Endothelial cell of umbilical vein (primary cell): Measurements from ENCODE around the gene KCNMB3. TPM values are rescaled to one million over a fixed set of nuclear protein-coding genes. Genes with fewer than 3 reads are reported as not detected.

Experiments
- BruUV-seq: library from RNA; stranded (reverse); fragments of 400-500 nt; replicated peaks from 2 replicates; lab custom pipeline; 2021; lab: Mats Ljungman, UMichigan
- CTCF ChIA-PET: fragments of 300-600, 350-600 bp; sonication (Branson Sonifier 250); formaldehyde crosslinking; loops from one replicate; lab custom pipeline; 2021; ENCODE audit warnings: antibody characterized with exemption, inconsistent platforms; lab: Charles Lee
- POLR2A ChIA-PET: fragments of 300-600, 350-600 bp; sonication (Branson Sonifier 250); formaldehyde crosslinking; loops from one replicate; lab custom pipeline; 2021; ENCODE audit warnings: antibody characterized with exemption, inconsistent platforms; lab: Charles Lee
- DNase-seq: peaks from one replicate; pipeline ENCODE4 v3.0.0-alpha.2; 2011; ENCODE audit warnings: low read depth, low spot score
- FAIRE-seq: peaks from 2 replicates; lab custom pipeline; 2011; peaks lifted over from hg19 to GRCh38; lab: Jason Lieb, UNC
- H2AFZ ChIP-seq: 2 replicates; pipeline ENCODE4 v1.6.0; 2012; ENCODE audit warnings: low read depth, low read length, control low read depth, inconsistent platforms
- H3K27ac ChIP-seq: 2 replicates; pipeline ENCODE4 v1.5.1; 2011; ENCODE audit warnings: low read depth, mild to moderate bottlenecking, control low read depth, low read length, moderate library complexity; ENCODE audit not compliant: insufficient read depth
- H3K27me3 ChIP-seq, 2 experiments: 2 replicates each; pipeline versions ENCODE4 v1.6.0 to v1.6.1; 2011; ENCODE audit warnings: low read length in 2 of 2, mixed read lengths in 1 of 2; ENCODE audit not compliant: control insufficient read depth in 2 of 2, insufficient read depth in 2 of 2
- H3K36me3 ChIP-seq, 2 experiments: 2 replicates in 1 of 2; 3 replicates in 1 of 2; pipeline ENCODE4 v1.5.1; 2011; ENCODE audit warnings: low read length in 2 of 2, mild to moderate bottlenecking in 1 of 2, moderate library complexity in 1 of 2; ENCODE audit not compliant: control insufficient read depth in 2 of 2, insufficient read depth in 2 of 2; ENCODE audit errors: extremely low read depth in 1 of 2
- H3K4me1 ChIP-seq: 3 replicates; pipeline ENCODE4 v1.5.1; 2011; ENCODE audit warnings: mild to moderate bottlenecking, low read length; ENCODE audit not compliant: control insufficient read depth, insufficient read depth; ENCODE audit errors: extremely low read depth
- H3K4me2 ChIP-seq: 2 replicates; pipeline ENCODE4 v1.6.1; 2011; ENCODE audit warnings: low read length, control low read depth, mixed read lengths; ENCODE audit not compliant: insufficient read depth
- H3K4me3 ChIP-seq, 3 experiments: fragments of 200-600 bp in 1 of 3; sonication (generic), shearing (Covaris generic) in 1 of 3; replicated peaks in 1 of 3; 2 replicates each; pipeline ENCODE4 v1.5.1; 2011 to 2016; ENCODE audit warnings: control low read depth in 3 of 3, low read length in 3 of 3, mild to moderate bottlenecking in 2 of 3, inconsistent platforms in 1 of 3, low read depth in 1 of 3, moderate library complexity in 1 of 3; ENCODE audit not compliant: insufficient read depth in 1 of 3
- H3K79me2 ChIP-seq: 2 replicates; pipeline ENCODE4 v1.6.0; 2012; ENCODE audit warnings: low read length, inconsistent platforms; ENCODE audit not compliant: control insufficient read depth, insufficient read depth
- H3K9ac ChIP-seq: replicated peaks from 2 replicates; pipeline ENCODE3; 2011; ENCODE audit warnings: low read length, control low read depth; ENCODE audit not compliant: insufficient read depth; ENCODE audit errors: extremely low read depth
- H3K9me1 ChIP-seq: replicated peaks from 3 replicates; pipeline ENCODE4 v1.6.0; 2011; ENCODE audit warnings: mild to moderate bottlenecking, low read length; ENCODE audit not compliant: control insufficient read depth, insufficient read depth; ENCODE audit errors: extremely low read depth
- H3K9me3 ChIP-seq: replicated peaks from 2 replicates; pipeline ENCODE4 v1.5.1; 2012; ENCODE audit warnings: low read length, inconsistent platforms; ENCODE audit not compliant: control insufficient read depth, insufficient read depth
- H4K20me1 ChIP-seq: replicated peaks from 2 replicates; pipeline ENCODE3; 2011; ENCODE audit warnings: mild to moderate bottlenecking, low read length; ENCODE audit not compliant: control insufficient read depth, insufficient read depth; ENCODE audit errors: extremely low read depth
- CTCF ChIP-seq, 2 donors: IDR thresholded peaks; 1 replicate in 1 of 2; 2 replicates in 1 of 2; pipeline ENCODE4 v1.5.1; 2011; ENCODE audit warnings: low read length in 2 of 2, mild to moderate bottlenecking in 2 of 2, moderate library complexity in 2 of 2, control low read depth in 1 of 2, inconsistent platforms in 1 of 2, low read depth in 1 of 2; ENCODE audit not compliant: insufficient read depth in 1 of 2; ENCODE audit errors: extremely low read depth in 1 of 2
- EZH2 ChIP-seq: IDR thresholded peaks from 2 replicates; pipeline ENCODE4 v1.6.1; 2012; ENCODE audit warnings: borderline replicate concordance, low read depth, mild to moderate bottlenecking, moderate library complexity, low read length, inconsistent platforms; ENCODE audit not compliant: severe bottlenecking
- FOS ChIP-seq: IDR thresholded peaks from 2 replicates; pipeline ENCODE4 v1.6.1; 2011; ENCODE audit warnings: mild to moderate bottlenecking, low read length, moderate library complexity, borderline replicate concordance; ENCODE audit not compliant: insufficient read depth
- GATA2 ChIP-seq: IDR thresholded peaks from 2 replicates; pipeline ENCODE4 v1.7.0; 2011; ENCODE audit warnings: low read depth, mild to moderate bottlenecking, moderate library complexity, mixed read lengths, low read length; ENCODE audit not compliant: insufficient read length, insufficient read depth
- JUN ChIP-seq: IDR thresholded peaks from 2 replicates; pipeline ENCODE4 v1.6.1; 2011; ENCODE audit warnings: borderline replicate concordance, low read depth; ENCODE audit not compliant: insufficient read length, insufficient read depth
- MAX ChIP-seq: IDR thresholded peaks from 2 replicates; pipeline ENCODE4 v1.6.1; 2011; ENCODE audit not compliant: insufficient read depth, insufficient read length
- MYC ChIP-seq: IDR thresholded peaks from one replicate; pipeline ENCODE4 v1.6.1; 2011; ENCODE audit warnings: mild to moderate bottlenecking, low read depth, low read length
- POLR2A ChIP-seq: IDR thresholded peaks from 2 replicates; pipeline ENCODE4 v1.6.1; 2012; ENCODE audit warnings: low read depth, mild to moderate bottlenecking, control low read depth, low read length
- POLR2AphosphoS5 ChIP-seq: IDR thresholded peaks from 2 replicates; pipeline ENCODE4 v1.6.1; 2012; ENCODE audit warnings: low read depth, mild to moderate bottlenecking, control low read depth, low read length, moderate library complexity; ENCODE audit not compliant: insufficient read depth
- dilution Hi-C: fragments of 300-500 bp; cut with MboI; formaldehyde crosslinking; loops from one replicate; pipeline ENCODE4 v1.15.0; 2019; ENCODE audit warnings: low sequenced_read_pairs; ENCODE audit not compliant: extremely low pct_ligation_motif_present
- intact Hi-C: fragments of 100-400 bp; cut with micrococcal nuclease; formaldehyde crosslinking; loops from one replicate; pipeline ENCODE4 v1.10.0; 2022
- polyA plus RNA-seq, 4 experiments: library from polyadenylated mRNA; depleted of rRNA in 3 of 4; stranded (reverse) in 3 of 4; unstranded in 1 of 4; fragments of >200 nt; gene quantifications; 2 replicates each; pipeline versions ENCODE4 v1.2.1 to v1.2.3, GENCODE V29; 2011 to 2012; ENCODE audit warnings: missing spikeins in 1 of 4
- total RNA-seq: library from RNA; stranded (reverse); gene quantifications from 2 replicates; pipeline ENCODE4 v1.2.3, GENCODE V29; 2021

The KCNMB3 gene
- total and polyA plus RNA-seq, 2 donors (not counting 3 experiments of a cell fraction or from before 2014, with no cell fraction given), result 1.2 to 1.7 TPM

GRCh38 chr3:179236669-179237301 is 14.1 kb downstream of the KCNMB3 start:
- CTCF ChIA-PET, result interaction anchor here (0.7 kb wide), 1 partner anchor 31 kb away, joined by 3 read pairs; no protein-coding TSS in a partner anchor
- POLR2A ChIA-PET, result no interaction called here

More at GRCh38 chr3:179236669-179237301, 14.1 kb downstream of the KCNMB3 start:
- Histone ChIP-seq H3K4me1 (no peaks in the 10 kb centered on the region), H3K9ac (no peak overlapping the region), H3K9me3 (no peaks in the 10 kb centered on the region), H4K20me1 (no peaks in the 10 kb centered on the region), H3K4me2 (no peak overlapping the region), H3K79me2 (no peaks in the 10 kb centered on the region), H3K36me3 (peaks cover 3% of the 10 kb centered on the region in 2 experiments), H3K27me3 (no peaks in the 10 kb centered on the region), H3K27ac (no peak overlapping the region), H3K4me3 (no peak overlapping the region), H2AFZ (no peak overlapping the region), H3K9me1 (no peaks in the 10 kb centered on the region)
- intact Hi-C loops, result no loop called here
- dilution Hi-C loops, result no loop called here
- FAIRE-seq (no peak), DNase-seq (no peak)
- TF ChIP-seq CTCF (IDR thresholded peaks at IDR 0.05; ENCODE audit: extremely low read depth in 1 of 2, insufficient read depth in 1 of 2, low read depth in 1 of 2, low read length in 2 of 2), result no peak
- no peak for TF ChIP-seq MAX
- no peak for TF ChIP-seq MYC
- TF ChIP-seq FOS, result no peak
- no peak for TF ChIP-seq POLR2A
- no peak for TF ChIP-seq EZH2
- TF ChIP-seq POLR2AphosphoS5, result no peak
- no peak for TF ChIP-seq JUN
- no peak for TF ChIP-seq GATA2
- no TSS peak for BruUV-seq
